ENCODE measurements around the gene ENG.

DNA sequence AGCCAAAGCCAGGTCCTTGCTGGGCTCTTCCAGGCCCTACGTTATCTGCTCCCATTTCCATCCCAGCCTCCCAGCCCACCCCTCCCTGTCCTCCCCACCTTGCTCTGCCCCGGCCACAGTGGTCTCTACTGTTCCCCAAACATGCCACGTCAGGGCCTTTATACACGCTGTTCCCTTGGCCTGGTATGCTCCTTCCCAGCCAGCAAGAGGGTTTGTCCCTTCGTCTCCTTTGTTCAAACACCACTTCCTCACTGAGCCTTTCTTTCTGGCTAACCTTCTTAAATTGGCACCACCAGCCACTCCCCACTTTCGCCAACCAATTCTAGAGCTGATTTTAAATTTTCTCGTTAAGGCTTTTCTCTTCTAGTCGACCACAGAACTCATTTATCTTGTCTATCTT, 85.8 kb downstream of the ENG start:
- TF ChIP-seq, protein P1, sequence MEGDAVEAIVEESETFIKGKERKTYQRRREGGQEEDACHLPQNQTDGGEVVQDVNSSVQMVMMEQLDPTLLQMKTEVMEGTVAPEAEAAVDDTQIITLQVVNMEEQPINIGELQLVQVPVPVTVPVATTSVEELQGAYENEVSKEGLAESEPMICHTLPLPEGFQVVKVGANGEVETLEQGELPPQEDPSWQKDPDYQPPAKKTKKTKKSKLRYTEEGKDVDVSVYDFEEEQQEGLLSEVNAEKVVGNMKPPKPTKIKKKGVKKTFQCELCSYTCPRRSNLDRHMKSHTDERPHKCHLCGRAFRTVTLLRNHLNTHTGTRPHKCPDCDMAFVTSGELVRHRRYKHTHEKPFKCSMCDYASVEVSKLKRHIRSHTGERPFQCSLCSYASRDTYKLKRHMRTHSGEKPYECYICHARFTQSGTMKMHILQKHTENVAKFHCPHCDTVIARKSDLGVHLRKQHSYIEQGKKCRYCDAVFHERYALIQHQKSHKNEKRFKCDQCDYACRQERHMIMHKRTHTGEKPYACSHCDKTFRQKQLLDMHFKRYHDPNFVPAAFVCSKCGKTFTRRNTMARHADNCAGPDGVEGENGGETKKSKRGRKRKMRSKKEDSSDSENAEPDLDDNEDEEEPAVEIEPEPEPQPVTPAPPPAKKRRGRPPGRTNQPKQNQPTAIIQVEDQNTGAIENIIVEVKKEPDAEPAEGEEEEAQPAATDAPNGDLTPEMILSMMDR (tag by site-specific recombination; IDR thresholded peaks at IDR 0.05) = no peak
- no peak for TF ChIP-seq ZBTB1 (tag by site-specific recombination; IDR thresholded peaks at IDR 0.05)
- no peak for TF ChIP-seq TSHZ1 (tag by site-specific recombination; IDR thresholded peaks at IDR 0.05; ENCODE audit: borderline replicate concordance)

All from HEK293 (cell line).